ENCODE results near the gene STXBP5. TPM values are rescaled to one million over a fixed set of nuclear protein-coding genes. Genes with fewer than 3 reads are reported as not detected.

Gene STXBP5
- total RNA-seq, 2 experiments from 2014 or later = 21.0 to 22.5 TPM

GRCh38 chr6:147406783-147407182, 202.6 kb downstream of the STXBP5 start:
- no peaks in the 10 kb centered on the region for H3K36me3 Mint-ChIP-seq (ENCODE audit: low read depth)
- H3K27ac Mint-ChIP-seq = no peak overlapping the region
- H3K9me3 ChIP-seq (ENCODE audit: control insufficient read depth in 1 of 2, insufficient read depth in 1 of 2, low read length in 2 of 2) = peaks cover 3 to 10% of the 10 kb centered on the region in 2 experiments
- CTCF ChIA-PET = no interaction called here
- POLR2A ChIA-PET = no interaction called here
- H3K9me3 Mint-ChIP-seq = peaks cover 8% of the 10 kb centered on the region
- peaks cover 0 to 6% of the 10 kb centered on the region in 2 experiments for H3K27me3 ChIP-seq (ENCODE audit: control insufficient read depth in 1 of 2, insufficient read depth in 2 of 2, low read length in 2 of 2)
- TF ChIP-seq CTCF (IDR thresholded peaks at IDR 0.05) = no peak
- no peak for ATAC-seq (ENCODE audit: poor library complexity)
- peaks cover 17% of the 10 kb centered on the region for H3K27me3 Mint-ChIP-seq
- no peaks in the 10 kb centered on the region for H3K4me1 Mint-ChIP-seq (ENCODE audit: low read depth)
- no peak overlapping the region for H3K4me3 Mint-ChIP-seq
- H3K36me3 ChIP-seq (ENCODE audit: insufficient read depth, low read length) = no peaks in the 10 kb centered on the region
- H3K4me1 ChIP-seq (ENCODE audit: insufficient read depth, low read length) = no peaks in the 10 kb centered on the region
- H3K4me3 ChIP-seq (ENCODE audit: low read length) = no peak overlapping the region
- H3K27ac ChIP-seq (ENCODE audit: low read depth in 1 of 2, low read length in 2 of 2) = no peak overlapping the region
- intact Hi-C loops (cut with DNase I, micrococcal nuclease) = no loop called here
- DNase-seq = no peak

GRCh38 chr6:147407571-147407970, 203.4 kb downstream of the STXBP5 start:
- no peak overlapping the region for H3K4me3 Mint-ChIP-seq
- peaks cover 0 to 6% of the 10 kb centered on the region in 2 experiments for H3K27me3 ChIP-seq (ENCODE audit: control insufficient read depth in 1 of 2, insufficient read depth in 2 of 2, low read length in 2 of 2)

GRCh38 chr6:147416622-147417021, 212.4 kb downstream of the STXBP5 start:
- Mint-ChIP-seq H3K9me3 (no peaks in the 10 kb centered on the region), H3K36me3 (ENCODE audit: low read depth) (no peaks in the 10 kb centered on the region), H3K27ac (no peak overlapping the region), H3K4me3 (no peak overlapping the region), H3K27me3 (peaks cover 20% of the 10 kb centered on the region), H3K4me1 (ENCODE audit: low read depth) (no peaks in the 10 kb centered on the region)
- POLR2A ChIA-PET = no interaction called here
- H3K27ac ChIP-seq (ENCODE audit: low read depth in 1 of 2, low read length in 2 of 2) = no peak overlapping the region
- no peaks in the 10 kb centered on the region for H3K27me3 ChIP-seq (ENCODE audit: control insufficient read depth in 1 of 2, insufficient read depth in 2 of 2, low read length in 2 of 2)
- intact Hi-C loops (cut with DNase I, micrococcal nuclease) = no loop called here
- no peaks in the 10 kb centered on the region for H3K4me1 ChIP-seq (ENCODE audit: insufficient read depth, low read length)
- TF ChIP-seq CTCF (IDR thresholded peaks at IDR 0.05) = no peak
- CTCF ChIA-PET = no interaction called here
- DNase-seq = no peak
- H3K36me3 ChIP-seq (ENCODE audit: insufficient read depth, low read length) = no peaks in the 10 kb centered on the region
- H3K9me3 ChIP-seq (ENCODE audit: control insufficient read depth in 1 of 2, insufficient read depth in 1 of 2, low read length in 2 of 2) = peaks cover 0 to 4% of the 10 kb centered on the region in 2 experiments
- H3K4me3 ChIP-seq (ENCODE audit: low read length) = no peak overlapping the region
- ATAC-seq (ENCODE audit: poor library complexity) = no peak

More at GRCh38 chr6:147407571-147407970, 203.4 kb downstream of the STXBP5 start:
- CTCF ChIA-PET = interaction anchor here (1.3 kb wide), 1 partner anchor 13 kb away, joined by 3 read pairs; no protein-coding TSS in a partner anchor
- Mint-ChIP-seq H3K27ac (no peak overlapping the region), H3K4me1 (ENCODE audit: low read depth) (no peaks in the 10 kb centered on the region), H3K9me3 (peaks cover 2% of the 10 kb centered on the region), H3K36me3 (ENCODE audit: low read depth) (no peaks in the 10 kb centered on the region), H3K27me3 (peaks cover 25% of the 10 kb centered on the region)
- H3K9me3 ChIP-seq (ENCODE audit: control insufficient read depth in 1 of 2, insufficient read depth in 1 of 2, low read length in 2 of 2) = peaks cover 0 to 10% of the 10 kb centered on the region in 2 experiments
- ATAC-seq (ENCODE audit: poor library complexity) = no peak
- TF ChIP-seq CTCF (IDR thresholded peaks at IDR 0.05) = no peak
- no peaks in the 10 kb centered on the region for H3K36me3 ChIP-seq (ENCODE audit: insufficient read depth, low read length)
- H3K27ac ChIP-seq (ENCODE audit: low read depth in 1 of 2, low read length in 2 of 2) = no peak overlapping the region
- DNase-seq = no peak
- intact Hi-C loops (cut with DNase I, micrococcal nuclease) = no loop called here
- no peak overlapping the region for H3K4me3 ChIP-seq (ENCODE audit: low read length)
- POLR2A ChIA-PET = no interaction called here
- H3K4me1 ChIP-seq (ENCODE audit: insufficient read depth, low read length) = no peaks in the 10 kb centered on the region
